A549 (cell line): ENCODE results near the gene ANKRD11. TPM values are rescaled to one million over a fixed set of nuclear protein-coding genes. Genes with fewer than 3 reads are reported as not detected.

ENCODE experiments used
- ATAC-seq, 2 experiments: fragments of 200-7000 bp in 1 of 2; fragments of >200 bp in 1 of 2; cut with Nextera tagmentation in 1 of 2; cut with Tn5 transposase in 1 of 2; 3 replicates each; pipeline versions ENCODE4 v1.8.0 to v1.9.1; 2018 to 2020; ENCODE audit warnings: mild to moderate bottlenecking in 1 of 2, moderate library complexity in 1 of 2
- CTCF ChIA-PET: fragments of 300-600 bp; sonication (Branson Sonifier 250); formaldehyde crosslinking; extraction: SDS; loops from one replicate; lab custom pipeline; 2021; ENCODE audit warnings: antibody characterized with exemption, inconsistent platforms; lab: Yijun Ruan, JAX
- POLR2A ChIA-PET: fragments of 350-600 bp; formaldehyde crosslinking; extraction: SDS; loops from one replicate; lab custom pipeline; 2021; ENCODE audit warnings: antibody characterized with exemption, inconsistent platforms; lab: Yijun Ruan, JAX
- DNase-seq, 2 experiments: peaks; one replicate each; pipeline versions ENCODE4 v3.0.0 to v3.0.0-alpha.2; 2011 to 2016; ENCODE audit warnings: low read depth in 1 of 2, low spot score in 1 of 2
- FAIRE-seq: peaks from 2 replicates; lab custom pipeline; 2011; peaks lifted over from hg19 to GRCh38; lab: Jason Lieb, UNC
- H3K27ac ChIP-seq, 2 experiments: fragments of >200 bp; sonication (Bioruptor Twin); formaldehyde crosslinking; 3 replicates each; pipeline ENCODE4 v1.5.1; 2016 to 2017
- H3K4me1 ChIP-seq: fragments of >200 bp; sonication (Bioruptor Twin); formaldehyde crosslinking; 3 replicates; pipeline ENCODE4 v1.6.1; 2016
- H3K4me2 ChIP-seq: fragments of >200 bp; sonication (Bioruptor Twin); formaldehyde crosslinking; 3 replicates; pipeline ENCODE4 v1.6.1; 2016
- H3K4me3 ChIP-seq: fragments of >200 bp; sonication (Bioruptor Twin); formaldehyde crosslinking; 3 replicates; pipeline ENCODE4 v1.5.1; 2016
- H3K9me3 ChIP-seq: fragments of >200 bp; sonication (Bioruptor Twin); formaldehyde crosslinking; 3 replicates; pipeline ENCODE4 v1.6.1; 2016
- BCL3 ChIP-seq: fragments of >200 bp; sonication (Bioruptor Twin); formaldehyde crosslinking; IDR thresholded peaks from 3 replicates; pipeline ENCODE4 v1.6.1; 2016
- CBX8 ChIP-seq: fragments of 200-600 bp; sonication (generic); IDR thresholded peaks from 2 replicates; pipeline ENCODE4 v1.6.1; 2016
- CHD2 ChIP-seq: fragments of 150-350 bp; IDR thresholded peaks from 2 replicates; pipeline ENCODE4 v1.6.1; 2014; ENCODE audit warnings: low read length; ENCODE audit not compliant: partially characterized antibody
- CHD4 ChIP-seq: fragments of 200-600 bp; sonication (generic); IDR thresholded peaks from 2 replicates; pipeline ENCODE4 v1.6.1; 2016; ENCODE audit warnings: antibody characterized with exemption, mild to moderate bottlenecking, borderline replicate concordance
- EHMT2 ChIP-seq: fragments of 200-600 bp; sonication (generic); IDR thresholded peaks from 2 replicates; pipeline ENCODE4 v1.6.1; 2016; ENCODE audit warnings: antibody characterized with exemption, low read depth, mild to moderate bottlenecking, moderate library complexity
- EP300 ChIP-seq, 2 experiments: fragments of >200 bp; sonication (Bioruptor Twin); formaldehyde crosslinking; IDR thresholded peaks; 2 replicates in 1 of 2; 3 replicates in 1 of 2; pipeline ENCODE4 v1.6.1; 2016 to 2017
- FOSL2 ChIP-seq, 2 experiments: fragments of 450-650 bp in 1 of 2; fragments of >200 bp in 1 of 2; sonication (Bioruptor Twin) in 1 of 2; formaldehyde crosslinking; IDR thresholded peaks; 2 replicates each; pipeline versions ENCODE4 v1.5.0 to v1.6.1; 2016 to 2020; ENCODE audit warnings: mild to moderate bottlenecking in 1 of 2, moderate library complexity in 1 of 2
- FOXS1 ChIP-seq: fragments of 250-450 bp; sonication (Bioruptor Pico); IDR thresholded peaks from 2 replicates; pipeline ENCODE4 v1.5.0; 2020; ENCODE audit warnings: mild to moderate bottlenecking, moderate library complexity
- GATA3 ChIP-seq: IDR thresholded peaks from 2 replicates; pipeline ENCODE4 v1.6.1; 2012; ENCODE audit warnings: borderline replicate concordance
- HDAC2 ChIP-seq: fragments of 200-600 bp; sonication (generic); IDR thresholded peaks from 2 replicates; pipeline ENCODE4 v1.6.1; 2016
- HMGXB4 ChIP-seq: fragments of 250-450 bp; sonication (Bioruptor Pico); IDR thresholded peaks from 2 replicates; pipeline ENCODE4 v1.5.0; 2021; ENCODE audit warnings: mild to moderate bottlenecking, moderate library complexity, borderline replicate concordance
- HOXB13 ChIP-seq: fragments of 250-450 bp; sonication (Bioruptor Pico); IDR thresholded peaks from 2 replicates; pipeline ENCODE4 v1.5.0; 2020; ENCODE audit warnings: low read depth, mild to moderate bottlenecking, moderate library complexity
- KDM5A ChIP-seq: fragments of 200-600 bp; sonication (generic); IDR thresholded peaks from 2 replicates; pipeline ENCODE4 v1.6.1; 2016; ENCODE audit warnings: antibody characterized with exemption, mild to moderate bottlenecking
- MAFK ChIP-seq: fragments of 450-650 bp; IDR thresholded peaks from 2 replicates; pipeline ENCODE4 v1.6.1; 2014; ENCODE audit not compliant: partially characterized antibody
- MYC ChIP-seq: IDR thresholded peaks from 2 replicates; pipeline ENCODE4 v1.6.1; 2012; ENCODE audit warnings: mild to moderate bottlenecking, inconsistent platforms, low read length, improper control_type of control experiment, borderline replicate concordance
- NPAS2 ChIP-seq: fragments of 250-450 bp; sonication (Bioruptor Pico); IDR thresholded peaks from 2 replicates; pipeline ENCODE4 v1.8.0; 2022; ENCODE audit warnings: mild to moderate bottlenecking, moderate library complexity, borderline replicate concordance
- NR3C1 ChIP-seq: fragments of >200 bp; sonication (Bioruptor Twin); formaldehyde crosslinking; IDR thresholded peaks from 3 replicates; pipeline ENCODE4 v1.6.1; 2017
- POLR2AphosphoS2 ChIP-seq: conservative IDR thresholded peaks from 2 replicates; pipeline ENCODE4 v1.6.1; 2012; ENCODE audit warnings: low read length, improper control_type of control experiment, inconsistent platforms
- RAD21 ChIP-seq, 2 experiments: fragments of >200 bp in 1 of 2; sonication (Bioruptor Twin) in 1 of 2; formaldehyde crosslinking in 1 of 2; IDR thresholded peaks in 1 of 2; conservative IDR thresholded peaks in 1 of 2; 2 replicates in 1 of 2; 3 replicates in 1 of 2; pipeline ENCODE4 v1.6.1; 2012 to 2018; ENCODE audit warnings: inconsistent platforms in 1 of 2
- RCOR1 ChIP-seq: fragments of 150-350 bp; IDR thresholded peaks from 2 replicates; pipeline ENCODE4 v1.6.1; 2014; ENCODE audit warnings: antibody characterized with exemption, low read length, low read depth
- REST ChIP-seq: fragments of 200-600 bp; sonication (generic); IDR thresholded peaks from 2 replicates; pipeline ENCODE4 v1.6.1; 2016; ENCODE audit warnings: antibody characterized with exemption, mild to moderate bottlenecking, moderate library complexity
- RFX5 ChIP-seq: fragments of 450-650 bp; IDR thresholded peaks from 2 replicates; pipeline ENCODE4 v1.7.1; 2014; ENCODE audit warnings: antibody characterized with exemption, mild to moderate bottlenecking, moderate library complexity
- RNF2 ChIP-seq: fragments of 200-600 bp; sonication (generic); IDR thresholded peaks from 2 replicates; pipeline ENCODE4 v1.6.1; 2016; ENCODE audit warnings: low read depth, mild to moderate bottlenecking, antibody characterized with exemption, moderate library complexity, borderline replicate concordance
- SMC3 ChIP-seq: fragments of >200 bp; sonication (Bioruptor Twin); formaldehyde crosslinking; IDR thresholded peaks from 3 replicates; pipeline ENCODE4 v1.6.1; 2018; ENCODE audit warnings: inconsistent platforms
- ZC3H11A ChIP-seq: fragments of 450-650 bp; IDR thresholded peaks from 2 replicates; pipeline ENCODE4 v1.6.1; 2014; ENCODE audit warnings: antibody characterized with exemption, mild to moderate bottlenecking
- ZSCAN20 ChIP-seq: fragments of 250-450 bp; sonication (Bioruptor Pico); IDR thresholded peaks from 2 replicates; pipeline ENCODE4 v1.8.0; 2022; ENCODE audit warnings: mild to moderate bottlenecking, moderate library complexity
- WGBS: methylation state at CpG from one replicate; pipeline ENCODE4 v1.1.6; 2017; ENCODE audit errors: missing lambda C conversion rate; 5-methylcytosine and 5-hydroxymethylcytosine counted together
- polyA plus RNA-seq, 4 experiments: library from polyadenylated mRNA; depleted of rRNA in 3 of 4; stranded (reverse); fragments of >200 nt; fragmentation: RNase III in 1 of 4; extraction: RNeasy Plus Mini Kit Qiagen cat#74134 plus additional on column Dnase treatment in 1 of 4; gene quantifications; 2 replicates in 3 of 4; 3 replicates in 1 of 4; pipeline ENCODE4 v1.2.3, GENCODE V29; 2011 to 2017
- TF ChIP-seq, protein P1 (sequence below): fragments of >200 bp; sonication (Bioruptor Twin); formaldehyde crosslinking; IDR thresholded peaks from 2 replicates; pipeline ENCODE4 v1.6.1; 2016

Gene ANKRD11
- polyA plus RNA-seq, 2 of the 4 experiments (the other 2 are of a cell fraction) = 53.6 to 54.9 TPM

DNA sequence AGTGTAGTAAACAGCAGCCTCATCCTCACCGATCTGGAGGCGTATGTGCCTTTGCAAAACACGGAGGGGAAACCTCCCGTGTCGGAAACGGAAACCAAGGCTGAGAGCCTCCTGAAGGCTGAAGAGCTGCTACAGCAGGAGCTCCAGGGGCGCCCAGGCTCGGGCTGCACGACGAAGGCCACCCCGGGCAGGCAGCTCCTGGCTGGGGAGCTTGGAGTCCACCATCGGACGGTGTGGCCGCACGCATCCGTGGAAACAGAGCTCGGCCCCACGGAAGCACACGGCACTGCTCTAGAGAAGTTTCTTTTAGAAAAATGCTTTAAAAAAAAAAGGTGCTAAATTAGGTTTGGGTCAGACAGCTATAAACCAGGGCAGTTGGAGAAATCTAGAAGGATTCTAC lies 201.4 kb downstream of the ANKRD11 start:
- H3K9me3 ChIP-seq = no peaks in the 10 kb centered on the region
- H3K27ac ChIP-seq = no peak overlapping the region; a peak in 1 of 6 replicates
- 93% methylated on average over 19 of the region's 19 CpGs for WGBS
- CTCF ChIA-PET = interaction anchor here (0.6 to 10.9 kb wide), 26 partner anchors 8 to 382 kb away, joined by 3 to 80 read pairs (median 6); no protein-coding TSS in a partner anchor
- FAIRE-seq (no peak), DNase-seq (no peak)
- no peak overlapping the region for H3K4me3 ChIP-seq
- H3K4me1 ChIP-seq = no peaks in the 10 kb centered on the region; the same call in 2 of the 3 replicates
- TF ChIP-seq CHD2 = no peak
- no peak for TF ChIP-seq HMGXB4
- TF ChIP-seq FOSL2 (IDR thresholded peaks at IDR 0.05) = no peak
- no peak for TF ChIP-seq FOSL2 (CRISPR knock-in tag; IDR thresholded peaks at IDR 0.05)
- TF ChIP-seq RNF2 = no peak
- TF ChIP-seq, all 56 proteins: peak for 0
- H3K4me2 ChIP-seq = no peak overlapping the region
- POLR2A ChIA-PET = no interaction called here
- no peak for ATAC-seq

- H3K4me2 ChIP-seq = no peak overlapping the region
- H3K4me1 ChIP-seq = no peaks in the 10 kb centered on the region
- H3K27ac ChIP-seq = no peak overlapping the region
- TF ChIP-seq CHD4 (no peak), CBX8 (no peak), ZC3H11A (no peak), NR3C1 (no peak), RCOR1 (no peak), ZSCAN20 (CRISPR knock-in tag) (no peak), MYC (no peak), MAFK (no peak), RAD21 (conservative IDR thresholded peaks at IDR 0.05 in 1 of 2, IDR thresholded peaks at IDR 0.05 in 1 of 2) (no peak)
- TF ChIP-seq, protein P1, sequence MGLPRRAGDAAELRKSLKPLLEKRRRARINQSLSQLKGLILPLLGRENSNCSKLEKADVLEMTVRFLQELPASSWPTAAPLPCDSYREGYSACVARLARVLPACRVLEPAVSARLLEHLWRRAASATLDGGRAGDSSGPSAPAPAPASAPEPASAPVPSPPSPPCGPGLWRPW = no peak
- H3K4me3 ChIP-seq = no peak overlapping the region
- DNase-seq (no peak), FAIRE-seq (no peak), ATAC-seq (no peak)
- 94% methylated on average over 13 of the region's 13 CpGs for WGBS
- ChIA-PET POLR2A (no interaction called here), CTCF (interaction anchor here (0.6 to 10.9 kb wide), 25 partner anchors 9 to 270 kb away, joined by 3 to 80 read pairs (median 6); no protein-coding TSS in a partner anchor)
- H3K9me3 ChIP-seq = no peaks in the 10 kb centered on the region
Observed at GRCh38 chr16:89288577-89288844, 201.8 kb downstream of the ANKRD11 start.

- H3K27ac ChIP-seq = no peak overlapping the region
- FAIRE-seq (no peak), ATAC-seq (no peak), DNase-seq (no peak)
- no peaks in the 10 kb centered on the region for H3K4me1 ChIP-seq
- H3K4me2 ChIP-seq = no peak overlapping the region
- CTCF ChIA-PET = interaction anchor here (0.7 to 10.9 kb wide), 11 partner anchors 9 to 270 kb away, joined by 3 to 80 read pairs (median 8); no protein-coding TSS in a partner anchor
- H3K9me3 ChIP-seq = no peaks in the 10 kb centered on the region
- WGBS = 91% methylated on average over 27 of the region's 30 CpGs
- POLR2A ChIA-PET = no interaction called here
- H3K4me3 ChIP-seq = no peak overlapping the region
- TF ChIP-seq POLR2AphosphoS2 = no peak
- TF ChIP-seq SMC3 = no peak
- TF ChIP-seq RFX5 = no peak
- no peak for TF ChIP-seq GATA3
- TF ChIP-seq HOXB13 (CRISPR knock-in tag) = no peak
- TF ChIP-seq KDM5A = no peak
- no peak for TF ChIP-seq EP300 (IDR thresholded peaks at IDR 0.05)
- TF ChIP-seq EHMT2 = no peak
- no peak for TF ChIP-seq FOXS1
- no peak for TF ChIP-seq HDAC2
- no peak for TF ChIP-seq NR3C1
- TF ChIP-seq BCL3 = no peak
- no peak for TF ChIP-seq RNF2
- TF ChIP-seq FOSL2 (IDR thresholded peaks at IDR 0.05) = no peak
- no peak for TF ChIP-seq FOSL2 (CRISPR knock-in tag; IDR thresholded peaks at IDR 0.05)
- TF ChIP-seq REST = no peak
- TF ChIP-seq NPAS2 (CRISPR knock-in tag) = no peak
Observed at GRCh38 chr16:89287777-89288576, 202.4 kb downstream of the ANKRD11 start.
